Gastrocnemius medialis (tissue), 4 donors: ENCODE data around the gene STEEP1. TPM values are rescaled to one million over a fixed set of nuclear protein-coding genes. Genes with fewer than 3 reads are reported as not detected.

Experiments
- ATAC-seq, 2 donors: fragments of 150-250 bp; one replicate each; pipeline ENCODE4 v1.9.1; 2016
- DNase-seq, 2 donors: peaks; one replicate each; pipeline ENCODE4 v3.0.0-alpha.2; 2019
- H3K27ac ChIP-seq, 4 donors: fragments of 200-600 bp; sonication (generic); 1 replicate in 1 of 4; 2 replicates in 3 of 4; pipeline ENCODE4 v1.5.1; 2016 to 2018; ENCODE audit warnings: mild to moderate bottlenecking in 2 of 4, moderate library complexity in 1 of 4
- H3K27me3 ChIP-seq, 3 donors: fragments of 200-600 bp; sonication (generic) in 2 of 3; 1 replicate in 1 of 3; 2 replicates in 2 of 3; pipeline versions ENCODE4 v1.5.1 to v1.6.0; 2016 to 2019; ENCODE audit warnings: mild to moderate bottlenecking in 1 of 3, moderate library complexity in 1 of 3
- H3K36me3 ChIP-seq, 2 donors: fragments of 200-600 bp; sonication (generic) in 1 of 2; one replicate each; pipeline ENCODE4 v1.5.1; 2017 to 2018
- H3K4me1 ChIP-seq, 2 donors: fragments of 200-600 bp; sonication (generic) in 1 of 2; one replicate each; pipeline ENCODE4 v1.5.1; 2016 to 2017; ENCODE audit warnings: mild to moderate bottlenecking in 2 of 2
- H3K4me3 ChIP-seq, 4 donors: fragments of 200-600 bp; sonication (generic) in 3 of 4; 1 replicate in 1 of 4; 2 replicates in 3 of 4; pipeline ENCODE4 v1.5.1; 2016 to 2019; ENCODE audit warnings: mild to moderate bottlenecking in 2 of 4
- H3K9me3 ChIP-seq, 3 donors: fragments of 200-600 bp; sonication (generic) in 2 of 3; 1 replicate in 1 of 3; 2 replicates in 2 of 3; pipeline ENCODE4 v1.5.1; 2016 to 2019
- CTCF ChIP-seq, 5 experiments: fragments of 450-650 bp in 3 of 5; fragments of 200-600 bp in 2 of 5; sonication (generic) in 2 of 5; IDR thresholded peaks in 4 of 5; conservative IDR thresholded peaks in 1 of 5; 1 replicate in 4 of 5; 2 replicates in 1 of 5; pipeline ENCODE4 v1.5.1; 2016 to 2019; ENCODE audit warnings: antibody characterized with exemption in 5 of 5, mild to moderate bottlenecking in 3 of 5, moderate library complexity in 3 of 5
- POLR2A ChIP-seq, 2 donors: fragments of 450-650 bp; IDR thresholded peaks; one replicate each; pipeline ENCODE4 v1.6.1; 2017; ENCODE audit warnings: antibody characterized with exemption in 2 of 2, mild to moderate bottlenecking in 2 of 2, moderate library complexity in 2 of 2
- in situ Hi-C, 4 donors: fragments of 200-750 bp; cut with MboI; loops; one replicate each; pipeline versions ENCODE4 v1.15.0 to v1.8.0; 2017; ENCODE audit warnings: low sequenced_read_pairs in 4 of 4
- intact Hi-C: fragments of 100-400 bp; cut with DNase I; formaldehyde crosslinking; loops from one replicate; pipeline ENCODE4 v1.15.1; 2023; ENCODE audit warnings: low total_unique reads
- total RNA-seq, 4 donors: library from RNA; depleted of rRNA; stranded (reverse); fragments of >200 nt; gene quantifications; one replicate each; pipeline versions ENCODE4 v1.1.0 to v1.2.3, GENCODE V29; 2016

Gene STEEP1
- total RNA-seq, 4 donors from 2014 or later: 15.3 to 38.0 (median 17.3) TPM

GRCh38 chrX:119488749-119489148 lies 76.5 kb downstream of the STEEP1 start:
- in situ Hi-C loops: no loop called here
- ATAC-seq: no peak
- H3K4me3 ChIP-seq: no peak overlapping the region
- H3K4me1 ChIP-seq: no peaks in the 10 kb centered on the region
- H3K9me3 ChIP-seq: no peaks in the 10 kb centered on the region
- intact Hi-C loops: no loop called here
- H3K36me3 ChIP-seq: no peaks in the 10 kb centered on the region
- no peaks in the 10 kb centered on the region for H3K27me3 ChIP-seq
- no peak for DNase-seq
- peak in 4 of 5 experiments; percentile 31 to 55 (median 34) for TF ChIP-seq CTCF (IDR thresholded peaks at IDR 0.05 in 4 of 5, conservative IDR thresholded peaks at IDR 0.05 in 1 of 5)
- no peak for TF ChIP-seq POLR2A (IDR thresholded peaks at IDR 0.05)
- H3K27ac ChIP-seq: no peak overlapping the region

Other genes starting within 250 kb of the STEEP1 start
- 1 to 10 TPM in 3 of 4 donors, under 1 TPM in 1; 0.87 to 2.7 (median 1.8) TPM for gene SLC25A43, start 166.1 kb downstream of the STEEP1 start, total RNA-seq
- 10 to 100 TPM; 38.2 to 65.3 (median 52.2) TPM for gene SLC25A5, start 97.0 kb downstream of the STEEP1 start, total RNA-seq
- 10 to 100 TPM; 28.1 to 41.7 (median 35.9) TPM for gene UBE2A, start 9.2 kb upstream of the STEEP1 start, total RNA-seq
- gene NKRF, start 41.0 kb upstream of the STEEP1 start, total RNA-seq: 1 to 10 TPM; 2.5 to 5.1 (median 4.3) TPM
- gene SEPTIN6, start 127.8 kb upstream of the STEEP1 start, total RNA-seq: 10 to 100 TPM in 1 of 4 donors, 1 to 10 TPM in 3; 1.2 to 11.1 (median 3.5) TPM
- gene SOWAHD, start 193.2 kb upstream of the STEEP1 start, total RNA-seq: under 1 TPM in 1 of 4 donors, not detected in 3; 0.76 TPM
- gene RPL39, start 226.2 kb upstream of the STEEP1 start, total RNA-seq: 1,000 to 10,000 TPM; 3,033 to 5,904 (median 3,913) TPM